HG03135 (cell line): Measurements from ENCODE around the gene USP40.

Experiments used
- ATAC-seq: cut with Tn5 transposase; IDR thresholded peaks from one replicate; pipeline ENCODE4 v1.9.1; 2021; ENCODE audit warnings: mild to moderate bottlenecking, moderate library complexity; ENCODE audit not compliant: unreplicated experiment

USP40 gene

DNA sequence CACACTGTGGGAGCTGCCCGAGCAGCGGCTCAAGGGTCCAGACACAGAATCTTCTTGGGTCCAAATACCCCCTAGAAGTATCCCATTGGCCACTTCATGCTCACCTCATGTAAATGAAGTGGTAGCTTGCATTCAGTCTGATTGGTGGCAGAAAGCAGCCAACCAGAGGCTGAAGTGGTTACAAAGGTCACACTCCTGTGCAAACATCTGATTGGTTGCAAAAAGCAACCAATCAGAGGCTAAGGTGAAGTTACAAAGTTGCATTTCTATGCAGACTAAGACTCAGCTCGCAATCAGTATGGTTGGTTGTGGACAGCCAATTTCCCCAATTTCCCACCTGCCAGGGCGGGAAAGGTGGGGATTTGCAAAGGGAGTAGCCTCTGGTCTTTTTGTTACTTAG lies 118.0 kb downstream of the USP40 start:
- ATAC-seq: no peak

- ATAC-seq: no peak
Measured at GRCh38 chr2:233448220-233448559, 118.4 kb downstream of the USP40 start.

DNA sequence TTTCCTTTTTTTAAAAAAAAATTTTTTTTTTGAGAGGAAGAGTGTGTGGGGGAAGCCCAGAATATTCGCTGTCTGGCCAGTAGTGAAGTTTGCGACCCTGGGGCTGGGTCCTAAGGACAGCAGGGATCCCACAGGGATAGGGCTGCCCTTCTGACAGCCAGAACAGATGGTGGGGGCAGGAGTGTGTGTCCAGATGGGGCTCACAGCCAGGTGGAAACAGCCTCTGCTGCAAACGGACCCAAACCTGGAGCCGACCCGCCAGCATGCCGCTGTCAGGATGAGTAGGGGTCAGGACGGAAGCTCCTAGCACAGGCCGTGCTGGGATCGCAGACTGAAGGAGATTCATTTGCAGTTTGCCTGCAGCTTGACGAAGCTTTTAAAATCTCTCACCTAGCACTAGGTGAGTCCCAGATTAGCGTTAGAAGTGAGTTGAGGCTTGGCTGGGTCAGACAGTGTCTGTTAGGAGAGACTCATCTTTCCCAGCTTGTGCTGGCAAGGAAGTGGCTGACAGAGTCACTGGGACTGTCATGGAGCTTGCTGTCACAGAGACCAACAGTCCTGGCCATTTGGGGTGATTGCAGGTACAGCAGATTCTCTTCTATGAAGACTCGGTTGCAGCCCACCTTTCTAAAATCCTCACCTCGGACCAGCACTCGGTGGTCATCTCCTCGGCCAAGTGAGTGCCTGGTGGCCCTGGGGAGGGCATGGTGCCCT lies 118.9 kb downstream of the USP40 start:
- no peak for ATAC-seq

GRCh38 chr2:233446606-233447305 lies 119.8 kb downstream of the USP40 start:
- no peak for ATAC-seq

GRCh38 chr2:233446121-233446520 lies 120.5 kb downstream of the USP40 start:
- ATAC-seq: no peak

DNA sequence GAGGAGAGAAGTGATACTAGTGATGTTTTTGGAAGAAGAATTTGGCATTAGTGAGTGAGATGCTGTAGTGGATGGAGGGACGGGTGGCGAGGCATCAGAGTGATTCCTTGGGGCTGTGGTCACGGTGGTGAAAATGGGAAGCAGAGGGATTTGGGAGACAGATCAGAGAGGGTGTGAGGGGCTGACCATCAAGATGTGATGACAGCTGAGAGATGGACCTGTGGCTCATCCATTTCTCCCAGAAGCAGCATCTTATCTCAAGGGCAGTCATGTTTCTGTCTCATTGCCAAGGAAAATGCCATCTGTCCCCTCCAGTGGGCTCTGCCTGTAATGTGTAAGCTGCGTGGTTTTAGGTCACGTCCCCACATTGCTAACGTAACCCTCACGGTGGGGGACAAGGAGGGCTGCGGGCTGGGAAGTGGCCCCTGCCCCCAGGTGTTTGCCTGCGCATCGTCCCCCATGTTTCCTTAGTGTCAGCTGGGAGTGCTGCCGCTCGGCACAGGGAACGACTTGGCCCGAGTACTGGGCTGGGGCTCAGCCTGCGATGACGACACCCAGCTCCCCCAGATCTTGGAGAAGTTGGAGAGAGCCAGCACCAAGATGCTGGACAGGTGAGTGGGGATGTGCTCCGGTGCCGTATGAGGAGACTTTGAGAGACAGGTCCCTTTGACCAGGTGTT lies 121.3 kb downstream of the USP40 start:
- ATAC-seq: no peak

DNA sequence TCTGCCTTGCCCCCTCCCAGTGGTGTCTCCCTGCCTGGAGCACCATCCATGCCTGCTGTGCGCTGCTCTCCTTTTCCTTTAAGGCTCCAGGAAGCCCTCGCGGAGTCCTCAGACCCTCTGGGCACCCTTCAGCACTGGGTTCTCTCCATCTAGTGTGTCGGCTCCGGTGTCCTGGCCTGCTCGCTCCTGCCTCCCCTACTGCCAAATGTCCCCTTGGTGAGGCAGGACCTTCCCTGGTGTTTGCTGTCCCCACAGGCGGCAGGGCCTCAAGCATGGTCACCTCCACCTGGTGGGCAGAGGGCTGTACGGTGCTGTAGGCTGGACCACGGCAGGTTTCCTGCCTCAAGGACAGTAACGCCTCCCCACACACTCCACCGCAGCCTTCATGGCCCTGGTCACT lies 122.1 kb downstream of the USP40 start:
- no peak for ATAC-seq

DNA sequence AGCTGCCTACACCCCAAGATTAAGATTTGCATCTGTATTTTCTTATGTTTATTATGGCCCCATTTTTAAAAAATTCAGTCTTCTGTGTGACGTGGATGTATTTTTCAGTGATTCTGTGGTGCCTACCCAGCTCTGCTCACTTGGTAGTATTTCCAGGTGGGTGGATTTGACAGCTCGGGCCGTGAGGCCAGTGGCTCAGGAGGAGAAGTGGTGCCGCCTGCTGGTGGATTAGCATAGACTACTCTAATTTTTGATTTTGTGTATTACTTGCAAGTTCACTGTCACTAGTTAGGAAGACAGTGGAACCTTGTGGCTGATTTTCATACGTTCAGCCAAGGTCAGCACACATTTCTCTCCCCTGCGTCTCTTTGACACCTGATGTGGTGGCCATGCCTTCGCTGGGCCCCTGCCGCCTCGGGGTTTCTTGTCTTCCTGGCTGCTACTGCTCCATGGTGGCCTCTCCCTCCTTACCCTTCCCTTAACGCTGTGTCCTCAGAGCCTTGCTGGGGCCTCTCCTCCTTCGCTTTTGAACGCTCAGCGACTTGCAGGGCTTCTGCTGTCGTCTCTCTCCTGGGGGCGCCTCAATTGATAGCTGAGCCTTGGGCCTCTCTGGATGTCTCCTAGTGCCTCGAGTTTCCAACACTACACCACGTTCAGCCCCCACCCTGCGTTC lies 122.9 kb downstream of the USP40 start:
- peak; percentile 63 for ATAC-seq

- no peak for ATAC-seq
Measured at GRCh38 chr2:233442028-233442310, 124.6 kb downstream of the USP40 start.

- ATAC-seq: no peak
Measured at GRCh38 chr2:233441161-233442027, 125.2 kb downstream of the USP40 start.

- no peak for ATAC-seq
Measured at GRCh38 chr2:233440714-233441113, 125.9 kb downstream of the USP40 start.

GRCh38 chr2:233440314-233440713 lies 126.3 kb downstream of the USP40 start:
- no peak for ATAC-seq

DNA sequence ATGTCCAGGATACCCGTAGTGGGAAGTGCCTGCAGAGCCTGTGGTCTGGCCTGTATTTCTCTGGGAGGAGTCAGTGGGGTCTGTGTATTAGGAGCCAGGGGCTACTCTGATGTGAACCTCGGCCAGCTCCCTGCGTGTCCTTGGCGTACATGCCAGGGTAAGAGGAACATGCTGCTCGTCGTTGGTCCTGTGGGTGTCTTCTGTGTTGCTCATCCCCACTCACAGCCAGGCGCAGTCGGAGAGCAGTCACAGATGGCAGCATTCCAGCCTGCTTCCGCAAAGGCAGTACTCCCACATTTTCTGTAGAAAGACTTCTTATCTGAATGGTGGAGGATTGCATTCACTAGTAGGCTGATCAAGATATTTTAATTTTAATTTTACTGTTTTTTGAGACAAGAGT lies 127.4 kb downstream of the USP40 start:
- ATAC-seq: no peak

- ATAC-seq: no peak
Measured at GRCh38 chr2:233438573-233439147, 127.9 kb downstream of the USP40 start.

DNA sequence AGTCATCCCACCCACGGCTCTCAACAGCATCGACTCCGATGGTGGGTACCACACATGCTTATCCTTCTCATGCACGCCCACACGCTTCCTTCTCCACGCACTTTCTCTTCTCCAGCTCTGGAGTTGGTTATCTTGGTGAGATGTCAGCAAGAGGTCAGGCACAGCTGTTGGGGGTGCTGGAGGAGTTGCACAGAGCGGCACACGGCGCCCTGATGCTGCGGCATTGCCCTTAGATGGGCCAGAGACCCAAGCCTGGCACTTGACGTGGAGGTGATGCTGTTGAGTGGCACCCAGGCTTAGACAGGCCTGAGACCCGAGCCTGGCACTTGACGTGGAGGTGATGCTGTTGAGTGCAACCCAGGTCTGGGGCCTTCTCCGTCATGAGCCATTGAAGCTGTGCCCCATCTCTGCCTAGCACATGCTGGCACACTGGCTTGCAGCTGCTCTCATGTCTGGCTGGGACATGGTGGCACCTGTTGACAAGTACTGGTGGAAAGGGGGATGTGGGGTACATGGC lies 129.1 kb downstream of the USP40 start:
- ATAC-seq: no peak

- ATAC-seq: no peak
Measured at GRCh38 chr2:233436691-233437438, 129.7 kb downstream of the USP40 start.

DNA sequence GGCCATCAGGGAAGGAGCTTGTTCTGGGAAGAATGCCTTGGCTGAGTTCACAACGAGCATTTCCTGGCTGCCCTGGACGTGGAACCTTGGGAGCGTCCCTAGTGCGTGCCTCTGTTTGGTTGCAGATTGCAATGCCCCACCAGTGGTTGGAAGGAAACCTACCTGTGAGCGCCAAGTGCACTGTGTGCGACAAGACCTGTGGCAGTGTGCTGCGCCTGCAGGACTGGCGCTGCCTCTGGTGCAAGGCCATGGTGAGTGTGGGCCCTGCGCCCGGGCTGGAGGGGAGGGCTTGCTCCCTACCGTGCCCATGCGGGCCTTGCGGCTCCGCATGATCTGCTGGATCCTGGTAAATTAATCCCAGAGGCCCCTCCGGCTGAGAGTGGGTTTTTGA lies 130.4 kb downstream of the USP40 start:
- no peak for ATAC-seq

GRCh38 chr2:233435436-233436190 lies 131.0 kb downstream of the USP40 start:
- ATAC-seq: no peak
